SU-DHL-6 (cell line): Measurements from ENCODE around the gene KCNIP3.
A peak's percentile ranks its signal among the peaks of the same experiment; 100 is the strongest.

Experiments
- H2AFZ ChIP-seq: fragments of 200-600 bp; sonication (generic); 2 replicates; pipeline ENCODE4 v1.6.1; 2014; ENCODE audit warnings: low read depth, mild to moderate bottlenecking, moderate library complexity, mixed read lengths, antibody characterized with exemption, low read length; ENCODE audit not compliant: severe bottlenecking
- H3F3A ChIP-seq: fragments of 200-600 bp; shearing (Covaris generic); 2 replicates; pipeline ENCODE4 v1.6.0; 2016; ENCODE audit warnings: antibody characterized with exemption, mild to moderate bottlenecking; ENCODE audit not compliant: insufficient read depth
- H3K27ac ChIP-seq: fragments of 200-600 bp; sonication (generic); 2 replicates; pipeline ENCODE4 v1.5.1; 2016; ENCODE audit warnings: low read depth, mild to moderate bottlenecking, low read length, moderate library complexity, mixed read lengths
- H3K27me3 ChIP-seq: fragments of 200-600 bp; sonication (generic), shearing (Covaris generic); 2 replicates; pipeline ENCODE4 v1.6.0; 2014; ENCODE audit warnings: mild to moderate bottlenecking, low read length
- H3K36me3 ChIP-seq: fragments of 200-600 bp; sonication (generic); 2 replicates; pipeline ENCODE4 v1.6.1; 2014; ENCODE audit warnings: mild to moderate bottlenecking, low read length, mixed read lengths
- H3K4me2 ChIP-seq: fragments of 300-600, 200-600 bp; shearing (Covaris generic), sonication (generic); 2 replicates; pipeline ENCODE4 v1.6.0; 2014; ENCODE audit warnings: low read length, low read depth, mild to moderate bottlenecking; ENCODE audit not compliant: poor library complexity, severe bottlenecking
- H3K4me3 ChIP-seq: fragments of 200-600 bp; sonication (generic); 2 replicates; pipeline ENCODE4 v1.5.1; 2014; ENCODE audit warnings: antibody characterized with exemption, low read length, mild to moderate bottlenecking, mixed read lengths; ENCODE audit not compliant: insufficient read depth, poor library complexity, severe bottlenecking
- H3K79me2 ChIP-seq: fragments of 200-600 bp; sonication (generic); 2 replicates; pipeline ENCODE4 v1.6.1; 2014; ENCODE audit warnings: mild to moderate bottlenecking, low read length, moderate library complexity; ENCODE audit not compliant: insufficient read depth
- H3K9ac ChIP-seq: fragments of 200-600 bp; sonication (generic); 2 replicates; pipeline ENCODE4 v1.7.0; 2014; ENCODE audit warnings: mild to moderate bottlenecking, low read length
- H3K9me2 ChIP-seq: fragments of 200-600 bp; sonication (generic); replicated peaks from 2 replicates; pipeline ENCODE4 v1.6.1; 2014; ENCODE audit warnings: low read length; ENCODE audit not compliant: insufficient read depth
- H3K9me3 ChIP-seq: fragments of 200-600 bp; sonication (generic); 2 replicates; pipeline ENCODE4 v1.6.1; 2014; ENCODE audit warnings: low read length, mixed read lengths; ENCODE audit not compliant: insufficient read depth
- H4K20me1 ChIP-seq: fragments of 200-600 bp; sonication (generic); 2 replicates; pipeline ENCODE4 v1.6.1; 2014; ENCODE audit warnings: low read depth, mild to moderate bottlenecking, antibody characterized with exemption, low read length, moderate library complexity, mixed read lengths
- CTCF ChIP-seq: fragments of 200-600 bp; sonication (generic); IDR thresholded peaks from one replicate; pipeline ENCODE4 v1.5.1; 2017; ENCODE audit warnings: antibody characterized with exemption, mild to moderate bottlenecking, low read length, moderate library complexity; ENCODE audit not compliant: insufficient read depth, poor library complexity, severe bottlenecking
- EZH2phosphoT487 ChIP-seq: fragments of 200-600 bp; sonication (generic), shearing (Covaris generic); conservative IDR thresholded peaks from 2 replicates; pipeline ENCODE4 v1.6.1; 2018; ENCODE audit warnings: mild to moderate bottlenecking, antibody characterized with exemption, low read length, moderate library complexity, mixed read lengths

The KCNIP3 gene

DNA sequence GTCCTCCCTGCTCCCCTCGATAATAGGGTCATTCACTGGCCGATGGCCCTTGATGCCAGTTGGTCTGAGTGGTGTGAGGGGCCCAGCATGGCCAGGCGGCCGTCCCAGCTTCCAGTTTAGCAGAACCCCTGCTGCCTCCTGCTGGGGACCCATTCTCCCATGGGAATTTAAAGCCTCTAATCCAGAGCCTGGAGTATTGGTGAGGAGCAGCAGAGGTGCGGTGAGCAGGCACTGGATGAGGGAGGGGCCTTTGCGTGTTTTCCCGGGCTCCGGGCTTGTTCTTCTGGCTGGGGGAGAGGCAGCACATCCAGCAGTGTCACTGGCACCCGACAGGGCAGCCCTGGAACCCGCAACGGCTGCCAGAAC is 17.4 kb downstream of the KCNIP3 start:
- Histone ChIP-seq H3K4me2 (no peak overlapping the region), H2AFZ (no peak overlapping the region), H3K79me2 (no peaks in the 10 kb centered on the region), H3K36me3 (no peaks in the 10 kb centered on the region), H3K4me3 (no peak overlapping the region), H3K27me3 (no peaks in the 10 kb centered on the region), H4K20me1 (no peaks in the 10 kb centered on the region), H3F3A (no peaks in the 10 kb centered on the region), H3K9me2 (no peaks in the 10 kb centered on the region), H3K9me3 (no peaks in the 10 kb centered on the region), H3K27ac (no peak overlapping the region), H3K9ac (no peak overlapping the region)
- TF ChIP-seq CTCF (no peak), EZH2phosphoT487 (no peak)

- Histone ChIP-seq H3K27ac (no peak overlapping the region), H3K4me2 (no peak overlapping the region), H3K27me3 (no peaks in the 10 kb centered on the region), H3F3A (no peaks in the 10 kb centered on the region), H3K9me3 (no peaks in the 10 kb centered on the region), H4K20me1 (no peaks in the 10 kb centered on the region), H3K4me3 (no peak overlapping the region), H3K9ac (no peak overlapping the region), H3K79me2 (no peaks in the 10 kb centered on the region), H3K36me3 (no peaks in the 10 kb centered on the region), H3K9me2 (no peaks in the 10 kb centered on the region), H2AFZ (no peak overlapping the region)
- peak; percentile 34 for TF ChIP-seq CTCF
- TF ChIP-seq EZH2phosphoT487: no peak
These were observed 17.9 kb downstream of the KCNIP3 start for GRCh38 chr2:95314964-95315611.

DNA sequence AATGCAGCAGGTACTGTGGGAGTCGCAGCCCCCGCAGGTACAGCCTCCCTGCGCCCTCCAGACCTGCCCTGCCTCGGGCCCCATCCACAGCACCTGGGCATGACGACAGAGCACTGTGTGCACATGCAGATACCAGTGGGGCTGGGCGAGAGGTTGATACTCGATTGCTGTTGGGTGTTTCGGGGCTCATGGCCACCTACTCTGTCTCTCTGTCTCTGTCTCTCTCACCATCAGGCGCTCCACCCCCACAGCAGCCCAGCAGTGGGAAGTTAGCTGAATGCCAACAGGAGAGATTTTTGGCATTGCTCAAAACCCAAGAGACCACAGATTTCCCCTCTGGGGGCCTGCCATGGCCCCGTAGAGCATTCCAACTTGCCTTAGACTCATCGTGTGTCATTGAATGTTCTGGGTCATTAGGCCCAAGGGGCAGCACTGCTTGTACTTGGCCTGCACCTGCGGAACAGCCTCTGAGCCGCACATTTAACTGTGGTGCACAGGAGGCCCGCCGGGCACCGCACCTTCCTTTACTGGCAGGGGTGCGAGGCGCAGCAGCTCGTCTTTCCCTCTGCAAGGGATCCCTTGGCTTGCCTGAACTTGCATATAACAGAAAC is 18.8 kb downstream of the KCNIP3 start:
- Histone ChIP-seq H3K4me3 (no peak overlapping the region), H3K9me3 (no peaks in the 10 kb centered on the region), H3K9me2 (no peaks in the 10 kb centered on the region), H3K9ac (no peak overlapping the region), H3K79me2 (no peaks in the 10 kb centered on the region), H3K36me3 (no peaks in the 10 kb centered on the region), H3K27ac (no peak overlapping the region), H3K27me3 (no peaks in the 10 kb centered on the region), H2AFZ (no peak overlapping the region), H3F3A (no peaks in the 10 kb centered on the region), H3K4me2 (no peak overlapping the region), H4K20me1 (no peaks in the 10 kb centered on the region)
- TF ChIP-seq CTCF (no peak), EZH2phosphoT487 (no peak)
